GM19452 (cell line): ENCODE results near the gene TCF25.
"Not testable (repeated sequence)": the region's sequence is repeated elsewhere in the genome, so short reads cannot be mapped to it uniquely, and the experiment has no call there.

Experiments
- ATAC-seq: cut with Tn5 transposase; IDR thresholded peaks from one replicate; pipeline ENCODE4 v1.9.1; 2021; ENCODE audit not compliant: unreplicated experiment

TCF25 gene

GRCh38 chr16:89903908-89904515 is 30.6 kb downstream of the TCF25 start:
- ATAC-seq: no peak

- no peak for ATAC-seq
Measured at GRCh38 chr16:89904606-89905510, 31.5 kb downstream of the TCF25 start.

GRCh38 chr16:89905511-89906139 is 32.2 kb downstream of the TCF25 start:
- ATAC-seq: no peak

GRCh38 chr16:89906140-89907025 is 33.0 kb downstream of the TCF25 start:
- no peak for ATAC-seq

- no peak for ATAC-seq
Measured at GRCh38 chr16:89907055-89907814, 33.8 kb downstream of the TCF25 start.

GRCh38 chr16:89908236-89908635 is 34.8 kb downstream of the TCF25 start:
- ATAC-seq: no peak

GRCh38 chr16:89909777-89910716 is 36.7 kb downstream of the TCF25 start:
- no peak for ATAC-seq

GRCh38 chr16:89910717-89911354 is 37.4 kb downstream of the TCF25 start:
- no peak for ATAC-seq

GRCh38 chr16:89911375-89911774 is 38.0 kb downstream of the TCF25 start:
- no peak for ATAC-seq

GRCh38 chr16:89912143-89912542 is 38.8 kb downstream of the TCF25 start:
- no peak for ATAC-seq

GRCh38 chr16:89912627-89913026 is 39.2 kb downstream of the TCF25 start:
- ATAC-seq: no peak

- ATAC-seq: no peak
Measured at GRCh38 chr16:89913408-89914387, 40.3 kb downstream of the TCF25 start.

- ATAC-seq: not testable (repeated sequence)
Measured at GRCh38 chr16:89914642-89915285, 41.4 kb downstream of the TCF25 start.

GRCh38 chr16:89915303-89916232 is 42.2 kb downstream of the TCF25 start:
- ATAC-seq: no peak

GRCh38 chr16:89917773-89918452 is 44.5 kb downstream of the TCF25 start:
- no peak for ATAC-seq
